ENCODE data around the gene MDP1. TPM values are rescaled to one million over a fixed set of nuclear protein-coding genes. Genes with fewer than 3 reads are reported as not detected.
A peak's percentile ranks its signal among the peaks of the same experiment; 100 is the strongest.

The MDP1 gene
- total RNA-seq, 1 donor from 2014 or later: 17.4 TPM

- H3K36me3 Mint-ChIP-seq (ENCODE audit: low read depth, unreplicated experiment): peaks cover 28% of the 10 kb centered on the region
- H3K27me3 Mint-ChIP-seq (ENCODE audit: unreplicated experiment): peaks cover 9% of the 10 kb centered on the region
- H3K27ac Mint-ChIP-seq (ENCODE audit: unreplicated experiment): no peak overlapping the region
- DNase-seq (ENCODE audit: low spot score): no peak
- TF ChIP-seq CTCF (IDR thresholded peaks at IDR 0.05; ENCODE audit: unreplicated experiment): no peak
- no peak overlapping the region for H3K4me3 Mint-ChIP-seq (ENCODE audit: unreplicated experiment)
- H3K9me3 Mint-ChIP-seq (ENCODE audit: unreplicated experiment): no peaks in the 10 kb centered on the region
- peaks cover 8% of the 10 kb centered on the region for H3K4me1 Mint-ChIP-seq (ENCODE audit: unreplicated experiment)
Measured at GRCh38 chr14:24177891-24178290, 38.0 kb downstream of the MDP1 start.

DNA sequence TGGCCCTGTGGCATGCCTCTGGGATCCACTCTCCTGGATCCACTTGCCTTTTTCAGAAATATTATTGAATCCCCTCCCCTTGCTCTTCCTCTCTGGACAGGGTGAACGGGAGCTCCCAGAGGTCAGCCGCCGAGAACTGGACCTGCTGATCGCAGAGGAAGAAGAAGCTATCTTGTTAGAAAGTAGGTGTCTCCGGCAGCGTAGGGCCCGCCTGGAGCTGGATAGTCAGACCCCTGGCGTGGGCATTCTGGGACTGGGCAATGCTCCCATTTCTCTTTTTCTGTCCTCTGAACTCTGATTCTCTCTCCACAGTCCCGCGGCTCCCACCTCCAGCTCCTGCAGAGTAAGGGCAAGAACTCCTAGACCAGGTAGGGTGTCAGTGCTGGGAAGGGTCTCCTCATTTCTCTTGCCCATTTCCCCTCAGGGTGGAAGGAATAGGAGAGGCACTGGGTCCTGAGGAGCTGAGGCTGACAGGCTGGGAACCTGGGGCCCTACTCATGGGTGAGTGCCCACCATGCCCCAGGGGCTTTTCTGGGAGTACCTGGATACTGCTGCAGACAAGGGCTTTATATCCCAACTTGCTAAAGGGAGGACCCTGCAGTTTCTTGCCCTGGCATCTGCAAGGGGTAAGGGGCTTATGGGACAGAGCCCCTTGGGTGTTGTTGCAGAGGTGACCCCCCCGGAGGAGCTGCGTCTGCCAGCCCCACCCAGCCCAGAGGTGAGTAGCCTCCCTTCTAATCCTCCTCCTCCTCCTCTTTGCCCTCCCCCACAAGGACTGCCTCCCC is 38.6 kb downstream of the MDP1 start:
- Mint-ChIP-seq H3K4me3 (ENCODE audit: unreplicated experiment) (no peak overlapping the region), H3K9me3 (ENCODE audit: unreplicated experiment) (no peaks in the 10 kb centered on the region), H3K36me3 (ENCODE audit: low read depth, unreplicated experiment) (peaks cover 23% of the 10 kb centered on the region), H3K27ac (ENCODE audit: unreplicated experiment) (no peak overlapping the region), H3K4me1 (ENCODE audit: unreplicated experiment) (peaks cover 4% of the 10 kb centered on the region), H3K27me3 (ENCODE audit: unreplicated experiment) (peaks cover 10% of the 10 kb centered on the region)
- DNase-seq (ENCODE audit: low spot score): no peak
- TF ChIP-seq CTCF (IDR thresholded peaks at IDR 0.05; ENCODE audit: unreplicated experiment): no peak

- H3K4me1 Mint-ChIP-seq (ENCODE audit: unreplicated experiment): peaks cover 4% of the 10 kb centered on the region
- peaks cover 8% of the 10 kb centered on the region for H3K27me3 Mint-ChIP-seq (ENCODE audit: unreplicated experiment)
- H3K9me3 Mint-ChIP-seq (ENCODE audit: unreplicated experiment): no peaks in the 10 kb centered on the region
- no peak overlapping the region for H3K27ac Mint-ChIP-seq (ENCODE audit: unreplicated experiment)
- DNase-seq (ENCODE audit: low spot score): no peak
- peaks cover 20% of the 10 kb centered on the region for H3K36me3 Mint-ChIP-seq (ENCODE audit: low read depth, unreplicated experiment)
- TF ChIP-seq CTCF (IDR thresholded peaks at IDR 0.05; ENCODE audit: unreplicated experiment): no peak
- H3K4me3 Mint-ChIP-seq (ENCODE audit: unreplicated experiment): no peak overlapping the region
Measured at GRCh38 chr14:24176599-24176998, 39.3 kb downstream of the MDP1 start.

GRCh38 chr14:24172871-24173281 is 43.0 kb downstream of the MDP1 start:
- H3K27me3 Mint-ChIP-seq (ENCODE audit: unreplicated experiment): peaks cover 4% of the 10 kb centered on the region
- H3K9me3 Mint-ChIP-seq (ENCODE audit: unreplicated experiment): no peaks in the 10 kb centered on the region
- DNase-seq (ENCODE audit: low spot score): no peak
- no peaks in the 10 kb centered on the region for H3K4me1 Mint-ChIP-seq (ENCODE audit: unreplicated experiment)
- no peak for TF ChIP-seq CTCF (IDR thresholded peaks at IDR 0.05; ENCODE audit: unreplicated experiment)
- peaks cover 18% of the 10 kb centered on the region for H3K36me3 Mint-ChIP-seq (ENCODE audit: low read depth, unreplicated experiment)
- H3K27ac Mint-ChIP-seq (ENCODE audit: unreplicated experiment): no peak overlapping the region
- H3K4me3 Mint-ChIP-seq (ENCODE audit: unreplicated experiment): peak overlapping the region; percentile 42

DNA sequence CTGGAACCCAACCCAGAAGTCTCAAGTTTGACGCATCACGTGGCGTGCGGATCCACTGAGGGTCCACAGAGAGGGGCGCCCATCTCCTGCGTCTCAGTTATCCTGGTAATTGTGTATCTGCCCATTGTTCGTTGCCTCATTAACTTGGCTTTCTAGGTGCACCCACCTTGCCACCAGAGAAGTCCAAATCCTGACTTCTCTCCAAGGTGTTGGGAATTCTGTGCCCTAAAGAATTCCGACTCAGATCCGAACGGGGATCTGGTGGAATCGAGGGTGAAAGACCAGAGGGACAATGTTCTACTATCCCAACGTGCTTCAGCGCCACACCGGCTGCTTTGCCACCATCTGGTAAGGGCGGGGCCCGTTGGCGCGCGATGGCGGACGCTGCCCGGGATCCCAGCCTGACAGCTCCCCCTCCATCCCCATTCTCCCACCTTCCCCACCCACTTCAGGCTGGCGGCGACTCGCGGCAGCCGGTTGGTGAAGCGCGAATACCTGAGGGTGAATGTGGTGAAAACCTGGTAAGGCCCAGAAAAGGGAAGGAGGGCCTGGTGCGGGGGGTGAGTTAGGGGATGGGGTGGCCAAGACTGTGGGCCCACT is 43.5 kb downstream of the MDP1 start:
- TF ChIP-seq CTCF (IDR thresholded peaks at IDR 0.05; ENCODE audit: unreplicated experiment): no peak
- DNase-seq (ENCODE audit: low spot score): no peak
- H3K4me3 Mint-ChIP-seq (ENCODE audit: unreplicated experiment): peak overlapping the region; percentile 81
- H3K27me3 Mint-ChIP-seq (ENCODE audit: unreplicated experiment): peaks cover 4% of the 10 kb centered on the region
- no peak overlapping the region for H3K27ac Mint-ChIP-seq (ENCODE audit: unreplicated experiment)
- H3K4me1 Mint-ChIP-seq (ENCODE audit: unreplicated experiment): peaks cover 2% of the 10 kb centered on the region
- peaks cover 21% of the 10 kb centered on the region for H3K36me3 Mint-ChIP-seq (ENCODE audit: low read depth, unreplicated experiment)
- no peaks in the 10 kb centered on the region for H3K9me3 Mint-ChIP-seq (ENCODE audit: unreplicated experiment)

All from endothelial cell (in vitro differentiated cells).